Skeletal muscle tissue (tissue), 4 donors: Measurements from ENCODE around the gene SELENON. TPM values are rescaled to one million over a fixed set of nuclear protein-coding genes. Genes with fewer than 3 reads are reported as not detected.

ENCODE experiments used
- H3K27ac ChIP-seq: one replicate; pipeline ENCODE4 v1.7.0; 2013; ENCODE audit warnings: mild to moderate bottlenecking, low read depth, low read length, inconsistent platforms
- H3K27me3 ChIP-seq, 3 donors: one replicate each; pipeline ENCODE4 v1.7.0; 2013; ENCODE audit warnings: low read length in 3 of 3; ENCODE audit not compliant: control insufficient read depth in 3 of 3, insufficient read depth in 3 of 3
- H3K36me3 ChIP-seq, 3 donors: one replicate each; pipeline ENCODE4 v1.7.0; 2013; ENCODE audit warnings: low read length in 3 of 3; ENCODE audit not compliant: control insufficient read depth in 3 of 3, insufficient read depth in 3 of 3
- H3K4me1 ChIP-seq, 3 donors: one replicate each; pipeline ENCODE4 v1.7.0; 2013; ENCODE audit warnings: low read length in 3 of 3, mild to moderate bottlenecking in 3 of 3; ENCODE audit not compliant: control insufficient read depth in 3 of 3, insufficient read depth in 3 of 3
- H3K4me3 ChIP-seq, 3 donors: one replicate each; pipeline ENCODE4 v1.7.0; 2013; ENCODE audit warnings: low read length in 3 of 3
- H3K9ac ChIP-seq, 3 donors: one replicate each; pipeline ENCODE4 v1.7.0; 2013; ENCODE audit warnings: low read length in 3 of 3, mild to moderate bottlenecking in 3 of 3, moderate library complexity in 2 of 3, low read depth in 1 of 3
- H3K9me3 ChIP-seq, 3 donors: one replicate each; pipeline ENCODE4 v1.7.0; 2013; ENCODE audit warnings: low read length in 3 of 3; ENCODE audit not compliant: control insufficient read depth in 3 of 3
- total RNA-seq: library from RNA; depleted of rRNA; stranded (reverse); fragments of >200 nt; gene quantifications from one replicate; pipeline ENCODE4 v1.2.3, GENCODE V29; 2014
- donor health status: Osteomylitis.

The SELENON gene
- total RNA-seq, 1 donor from 2014 or later = 9.9 TPM

DNA sequence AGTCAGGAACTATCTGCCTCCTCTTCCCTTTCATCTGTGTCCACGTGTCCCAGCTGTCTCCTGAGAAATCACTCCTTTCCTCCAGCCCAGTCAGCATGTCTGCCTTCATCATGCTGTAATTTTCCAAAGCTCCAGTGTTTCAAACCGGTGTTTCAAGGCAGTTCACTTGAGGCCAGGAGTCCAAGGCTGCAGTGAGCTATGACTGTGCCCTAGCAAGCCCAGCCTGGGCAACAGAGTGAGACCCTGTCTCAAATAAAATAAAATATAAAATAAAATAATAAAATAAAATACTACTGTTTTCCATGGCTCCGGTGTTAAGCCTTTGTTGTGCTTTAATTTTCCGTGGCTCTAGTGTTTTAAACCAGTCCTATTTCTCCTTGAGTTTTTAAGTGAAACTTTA is 7.9 kb upstream of the SELENON start:
- Histone ChIP-seq H3K9ac (no peak overlapping the region), H3K27ac (no peak overlapping the region), H3K4me1 (peaks cover 34 to 43% (median 43%) of the 10 kb centered on the region in 3 donors), H3K9me3 (no peaks in the 10 kb centered on the region), H3K36me3 (peaks cover 0 to 4% (median 2%) of the 10 kb centered on the region in 3 donors), H3K4me3 (no peak overlapping the region), H3K27me3 (no peaks in the 10 kb centered on the region)

DNA sequence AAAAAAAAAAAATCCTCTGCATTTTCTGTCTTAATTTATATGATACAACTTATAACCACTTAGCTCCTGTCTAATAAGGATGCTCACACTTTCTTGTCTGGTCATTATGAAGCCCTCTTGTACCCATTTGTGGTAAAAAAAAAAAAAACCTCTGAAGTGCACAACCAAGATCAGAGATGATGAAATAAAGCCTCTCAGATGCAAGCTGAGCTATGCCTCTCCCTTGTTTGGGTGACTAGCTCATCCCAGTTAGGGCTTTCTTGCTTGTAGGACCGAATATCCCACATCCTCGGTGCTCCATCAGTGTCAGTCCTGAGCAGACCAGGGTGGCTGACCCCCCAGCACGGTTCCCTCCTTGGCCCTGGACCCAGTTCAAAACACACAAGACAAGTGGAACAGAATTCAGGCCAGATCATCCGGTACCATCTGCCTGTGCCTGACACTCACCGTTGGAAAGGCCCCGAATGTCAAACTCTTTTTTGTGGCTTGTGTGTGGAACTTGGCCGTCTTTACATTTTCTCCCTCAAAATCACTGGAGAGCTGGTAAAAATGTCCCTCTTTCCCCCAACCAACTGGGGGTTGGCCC is 6.3 kb upstream of the SELENON start:
- H3K27ac ChIP-seq = peak overlapping the region; percentile 74
- no peaks in the 10 kb centered on the region for H3K9me3 ChIP-seq
- H3K36me3 ChIP-seq = peaks cover 0 to 3% (median 0%) of the 10 kb centered on the region in 3 donors
- H3K4me3 ChIP-seq = peak overlapping the region in 2 of 3 donors; percentile 18 to 54
- no peaks in the 10 kb centered on the region for H3K27me3 ChIP-seq
- peak overlapping the region in 1 of 3 donors; percentile 33 for H3K9ac ChIP-seq
- H3K4me1 ChIP-seq = peaks cover 26 to 42% (median 39%) of the 10 kb centered on the region in 3 donors

DNA sequence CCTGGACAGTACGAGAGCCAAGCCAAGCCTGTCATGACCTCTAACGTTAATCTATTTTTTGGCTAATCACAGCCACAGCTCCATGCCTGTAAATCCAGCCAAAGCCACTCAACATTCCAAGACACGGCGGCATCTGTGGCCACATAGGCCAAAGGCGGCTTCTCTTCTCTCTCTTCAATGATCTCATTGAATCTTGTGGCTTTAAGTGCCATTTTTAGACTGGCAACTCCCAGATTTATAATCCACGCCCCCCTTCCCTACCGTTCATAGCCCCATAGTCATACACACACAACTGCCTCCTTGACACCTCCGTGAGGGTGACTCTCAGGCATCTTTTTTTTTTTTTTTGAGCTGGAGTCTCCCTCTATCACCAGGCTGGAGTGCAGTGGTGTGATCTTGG is 5.7 kb upstream of the SELENON start:
- Histone ChIP-seq H3K27ac (peak overlapping the region; percentile 74), H3K4me3 (peak overlapping the region in 2 of 3 donors; percentile 18 to 54), H3K9ac (peak overlapping the region in 1 of 3 donors; percentile 33), H3K27me3 (no peaks in the 10 kb centered on the region), H3K4me1 (peaks cover 29 to 48% (median 44%) of the 10 kb centered on the region in 3 donors), H3K36me3 (peaks cover 0 to 3% (median 0%) of the 10 kb centered on the region in 3 donors), H3K9me3 (no peaks in the 10 kb centered on the region)

DNA sequence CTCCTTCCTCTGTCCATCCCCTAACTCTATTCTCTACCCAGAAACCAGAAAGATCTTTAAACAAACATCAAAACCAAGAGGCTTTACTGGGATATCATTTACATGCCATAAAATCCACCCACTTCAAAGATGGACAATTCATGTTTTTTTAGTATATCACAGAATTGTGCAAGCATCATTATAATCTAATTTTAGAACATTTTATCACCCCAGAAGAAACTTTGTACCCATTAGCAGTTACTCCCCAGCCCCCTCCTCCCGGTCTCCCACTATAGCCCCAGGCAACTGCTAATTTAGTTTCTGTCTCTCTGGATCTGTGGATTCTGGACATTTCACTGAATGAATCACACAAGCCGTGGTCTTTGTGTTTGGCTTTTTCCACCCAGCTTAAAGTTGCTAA is 4.8 kb upstream of the SELENON start:
- Histone ChIP-seq H3K4me1 (peaks cover 33 to 53% (median 50%) of the 10 kb centered on the region in 3 donors), H3K27me3 (no peaks in the 10 kb centered on the region), H3K27ac (no peak overlapping the region), H3K9me3 (no peaks in the 10 kb centered on the region), H3K4me3 (peak overlapping the region in 1 of 3 donors; percentile 29), H3K9ac (no peak overlapping the region), H3K36me3 (peaks cover 0 to 3% (median 0%) of the 10 kb centered on the region in 3 donors)

DNA sequence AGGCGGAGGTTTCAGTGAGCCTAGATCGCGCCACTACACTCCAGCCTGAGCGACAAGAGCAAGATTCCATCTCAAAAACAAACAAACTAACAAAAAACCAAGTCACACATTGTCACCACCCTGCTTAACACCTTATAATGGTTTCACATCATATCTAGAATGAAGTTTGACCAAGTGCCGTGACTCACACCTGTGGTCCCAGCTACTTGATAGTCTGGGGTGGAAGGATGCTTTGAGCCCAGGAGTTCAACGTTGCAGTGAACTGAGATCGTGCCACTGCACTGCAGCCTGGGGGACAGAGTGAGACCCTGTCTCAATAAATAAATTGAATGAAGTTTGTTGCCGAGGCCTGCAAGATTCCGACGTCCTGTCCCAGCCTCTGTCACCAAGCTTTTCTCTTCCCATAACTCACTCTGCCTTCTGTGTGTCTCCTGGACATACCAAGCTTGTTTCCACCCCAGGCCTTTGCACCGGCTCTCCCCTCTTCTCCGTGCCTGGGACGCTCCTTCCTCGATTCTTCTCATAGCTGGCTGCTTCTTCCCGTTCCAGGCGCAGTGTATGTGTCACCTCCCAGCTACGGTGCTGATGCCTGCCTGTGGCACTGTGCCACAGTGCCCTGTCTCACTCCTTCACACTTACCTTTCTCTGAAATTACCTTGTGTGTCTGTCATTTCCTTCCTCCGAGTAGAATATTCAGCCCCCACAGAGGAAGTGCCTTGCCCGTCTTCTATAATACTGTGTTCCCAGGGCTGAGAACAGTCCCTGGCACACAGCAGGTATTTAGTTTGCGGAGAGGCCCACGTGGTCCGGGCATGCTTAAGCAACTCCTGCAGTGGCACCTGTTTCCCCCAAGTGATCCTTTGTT is 3.8 kb upstream of the SELENON start:
- H3K27ac ChIP-seq = peak overlapping the region; percentile 78

DNA sequence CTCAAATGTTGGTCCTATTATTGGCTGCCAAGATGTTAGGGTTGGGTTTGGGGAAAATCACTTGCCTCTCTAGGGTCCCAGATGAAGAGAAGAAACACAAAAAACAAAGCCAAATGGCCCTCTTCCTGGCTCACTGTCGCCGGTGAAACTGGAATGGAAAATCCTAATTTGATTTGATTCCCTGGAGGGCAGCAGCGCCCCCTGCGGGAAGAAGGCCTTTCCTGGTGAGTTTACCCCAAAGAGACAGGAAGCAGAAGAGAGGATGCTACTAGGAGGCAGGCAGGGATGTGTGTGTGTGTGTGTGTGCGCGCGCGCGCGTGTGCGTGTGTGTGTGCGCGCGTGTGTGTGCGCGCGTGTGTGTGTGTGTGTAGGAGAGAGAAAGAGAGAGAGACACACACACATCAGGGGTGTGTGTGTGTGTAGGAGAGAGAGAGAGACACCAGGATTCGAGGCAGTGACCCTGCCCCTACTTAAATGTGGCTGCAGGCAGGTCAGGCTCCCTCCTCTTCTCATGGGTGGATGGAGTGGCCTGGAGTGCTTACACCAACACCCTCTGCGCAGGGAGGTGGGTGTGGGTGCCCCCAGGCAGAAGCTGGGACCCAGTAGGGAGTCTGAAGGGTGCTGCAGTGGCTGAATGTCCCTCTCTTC is 3.1 kb upstream of the SELENON start:
- Histone ChIP-seq H3K9ac (peak overlapping the region; percentile 35 to 85 (median 66)), H3K27ac (peak overlapping the region; percentile 78), H3K9me3 (no peaks in the 10 kb centered on the region), H3K4me1 (peaks cover 44 to 62% (median 62%) of the 10 kb centered on the region in 3 donors), H3K27me3 (no peaks in the 10 kb centered on the region), H3K36me3 (peaks cover 0 to 1% (median 0%) of the 10 kb centered on the region in 3 donors), H3K4me3 (peak overlapping the region; percentile 52 to 62 (median 58))

More for the DNA sequence above, 3.8 kb upstream of the SELENON start:
- Histone ChIP-seq H3K36me3 (peaks cover 0 to 3% (median 0%) of the 10 kb centered on the region in 3 donors), H3K27me3 (no peaks in the 10 kb centered on the region), H3K9me3 (no peaks in the 10 kb centered on the region), H3K9ac (peak overlapping the region; percentile 35 to 85 (median 66)), H3K4me1 (peaks cover 40 to 61% (median 57%) of the 10 kb centered on the region in 3 donors), H3K4me3 (peak overlapping the region; percentile 52 to 62 (median 58))

DNA sequence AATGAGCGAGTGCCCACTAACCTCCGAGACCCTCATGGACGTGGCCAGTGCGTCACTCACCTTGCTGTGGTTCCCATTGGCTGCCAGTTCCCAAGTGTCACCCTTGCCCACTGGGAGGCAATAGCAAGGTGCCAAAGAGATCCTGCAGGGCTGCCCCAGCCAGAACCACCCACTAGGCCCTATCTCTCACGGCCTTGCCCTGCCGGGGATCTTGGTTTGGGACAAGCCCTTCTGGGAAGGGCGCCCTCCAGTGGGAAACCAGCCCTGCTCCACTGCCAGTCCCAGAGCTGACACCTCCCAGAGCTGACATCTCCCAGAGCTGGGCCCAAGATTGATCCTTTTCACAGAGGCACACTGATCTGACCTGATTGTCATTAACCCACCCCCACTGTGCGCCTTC is 2.1 kb upstream of the SELENON start:
- no peaks in the 10 kb centered on the region for H3K27me3 ChIP-seq
- peaks cover 49 to 69% (median 66%) of the 10 kb centered on the region in 3 donors for H3K4me1 ChIP-seq
- H3K36me3 ChIP-seq = peaks cover 0 to 3% (median 2%) of the 10 kb centered on the region in 3 donors
- no peak overlapping the region for H3K27ac ChIP-seq
- no peak overlapping the region for H3K9ac ChIP-seq
- no peaks in the 10 kb centered on the region for H3K9me3 ChIP-seq
- H3K4me3 ChIP-seq = no peak overlapping the region

DNA sequence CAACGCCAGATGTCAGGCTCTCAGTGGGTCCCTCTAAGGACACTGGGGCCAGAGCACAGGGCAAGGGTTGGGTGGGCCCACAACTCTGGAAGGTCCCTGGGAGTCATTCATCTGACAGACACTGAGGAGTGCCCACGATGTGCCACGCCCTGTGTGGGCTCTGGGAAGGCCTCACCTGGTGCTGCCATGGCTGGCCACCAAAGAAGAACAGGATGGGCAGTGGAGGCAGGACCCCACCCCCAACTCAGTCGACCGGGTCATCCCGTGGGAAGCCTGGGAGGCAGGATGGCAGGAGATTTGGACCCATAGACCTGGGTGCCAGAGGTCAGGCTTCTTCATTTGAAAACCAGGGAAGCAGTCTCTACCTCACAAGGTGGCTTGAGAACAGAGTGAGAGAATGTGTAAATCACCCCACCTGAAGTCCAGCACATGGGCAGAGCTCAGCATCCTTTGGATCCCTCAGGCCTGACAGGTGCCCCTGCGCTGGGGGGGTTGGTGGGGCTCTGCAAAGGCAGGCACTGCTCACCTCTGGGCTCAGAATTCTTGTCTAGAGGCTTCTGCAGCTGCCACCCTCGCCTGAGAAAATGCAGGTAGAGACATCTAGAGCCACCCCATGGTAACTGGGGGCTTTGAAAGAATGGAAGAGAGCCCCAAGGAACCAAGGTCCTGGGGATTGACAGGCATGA is 1.2 kb upstream of the SELENON start:
- Histone ChIP-seq H3K27ac (peak overlapping the region; percentile 81), H3K9me3 (no peaks in the 10 kb centered on the region), H3K4me3 (no peak overlapping the region), H3K9ac (peak overlapping the region in 2 of 3 donors; percentile 80 to 86), H3K4me1 (peaks cover 48 to 68% (median 67%) of the 10 kb centered on the region in 3 donors), H3K36me3 (peaks cover 0 to 4% (median 3%) of the 10 kb centered on the region in 3 donors), H3K27me3 (no peaks in the 10 kb centered on the region)

DNA sequence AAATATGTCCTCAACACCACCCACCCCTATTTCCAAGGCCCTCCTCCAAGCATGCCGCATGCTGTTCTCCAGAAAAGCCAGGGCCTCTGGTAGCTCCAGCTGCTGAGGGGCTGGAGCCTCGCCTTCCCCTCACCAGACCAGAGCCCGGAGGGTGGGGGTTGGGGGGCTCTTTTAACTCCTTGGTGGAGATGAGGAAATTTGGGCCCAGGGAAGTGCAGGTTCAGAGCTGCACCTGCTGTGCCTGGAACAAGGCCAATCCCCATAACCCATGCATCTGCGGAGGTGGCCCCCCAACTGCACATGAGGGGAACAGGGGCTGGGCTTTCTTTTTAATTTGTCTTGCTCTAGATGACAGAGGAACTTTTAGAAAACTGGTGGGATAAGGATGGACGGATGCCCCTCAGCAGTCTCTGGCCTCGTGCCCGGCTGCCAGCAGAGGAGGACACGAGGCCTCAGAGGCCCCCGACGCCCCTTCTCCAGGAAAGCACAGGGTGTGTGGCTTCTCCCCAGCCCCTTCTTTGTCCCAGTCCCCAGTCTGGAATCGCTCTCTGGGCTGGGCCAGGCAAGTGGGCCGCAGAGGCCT is 550 bp upstream of the SELENON start:
- Histone ChIP-seq H3K27ac (peak overlapping the region; percentile 81), H3K27me3 (no peaks in the 10 kb centered on the region), H3K9ac (peak overlapping the region; percentile 65 to 86 (median 80)), H3K4me1 (peaks cover 45 to 67% (median 65%) of the 10 kb centered on the region in 3 donors), H3K4me3 (peak overlapping the region; percentile 59 to 76 (median 73)), H3K36me3 (peaks cover 0 to 6% (median 3%) of the 10 kb centered on the region in 3 donors), H3K9me3 (no peaks in the 10 kb centered on the region)
